Measurements from ENCODE around the gene MAST3.

DNA sequence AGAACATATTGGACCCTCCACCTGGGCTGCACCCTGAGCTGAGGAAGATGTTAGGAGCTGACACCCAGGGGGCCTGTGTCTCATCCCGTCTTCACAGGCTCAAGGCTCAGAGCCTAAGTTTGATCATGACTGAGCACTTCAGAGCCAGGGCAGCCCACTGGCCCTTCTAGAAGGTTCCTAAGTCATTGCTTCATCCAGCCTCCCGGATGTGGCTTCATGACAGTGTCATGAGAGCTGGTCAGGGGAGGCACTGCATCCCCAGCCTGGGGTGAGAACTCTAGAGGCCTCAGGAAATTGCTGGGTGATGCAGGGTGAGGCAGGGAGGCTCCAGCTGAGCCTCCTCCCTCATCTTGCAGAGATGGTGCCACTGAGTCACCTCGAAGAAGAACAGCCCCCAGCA, 30.5 kb downstream of the MAST3 start:
- TF ChIP-seq, protein P1, sequence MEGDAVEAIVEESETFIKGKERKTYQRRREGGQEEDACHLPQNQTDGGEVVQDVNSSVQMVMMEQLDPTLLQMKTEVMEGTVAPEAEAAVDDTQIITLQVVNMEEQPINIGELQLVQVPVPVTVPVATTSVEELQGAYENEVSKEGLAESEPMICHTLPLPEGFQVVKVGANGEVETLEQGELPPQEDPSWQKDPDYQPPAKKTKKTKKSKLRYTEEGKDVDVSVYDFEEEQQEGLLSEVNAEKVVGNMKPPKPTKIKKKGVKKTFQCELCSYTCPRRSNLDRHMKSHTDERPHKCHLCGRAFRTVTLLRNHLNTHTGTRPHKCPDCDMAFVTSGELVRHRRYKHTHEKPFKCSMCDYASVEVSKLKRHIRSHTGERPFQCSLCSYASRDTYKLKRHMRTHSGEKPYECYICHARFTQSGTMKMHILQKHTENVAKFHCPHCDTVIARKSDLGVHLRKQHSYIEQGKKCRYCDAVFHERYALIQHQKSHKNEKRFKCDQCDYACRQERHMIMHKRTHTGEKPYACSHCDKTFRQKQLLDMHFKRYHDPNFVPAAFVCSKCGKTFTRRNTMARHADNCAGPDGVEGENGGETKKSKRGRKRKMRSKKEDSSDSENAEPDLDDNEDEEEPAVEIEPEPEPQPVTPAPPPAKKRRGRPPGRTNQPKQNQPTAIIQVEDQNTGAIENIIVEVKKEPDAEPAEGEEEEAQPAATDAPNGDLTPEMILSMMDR (IDR thresholded peaks at IDR 0.05), result no peak
- TF ChIP-seq POLR2A (IDR thresholded peaks at IDR 0.05), result no peak

All from uterus (tissue), 2 donors.